GM19463 (cell line): ENCODE measurements around the gene CABP7.

Source experiments
- ATAC-seq: cut with Tn5 transposase; IDR thresholded peaks from one replicate; pipeline ENCODE4 v1.9.1; 2021; ENCODE audit warnings: mild to moderate bottlenecking, moderate library complexity; ENCODE audit not compliant: unreplicated experiment

The CABP7 gene

DNA sequence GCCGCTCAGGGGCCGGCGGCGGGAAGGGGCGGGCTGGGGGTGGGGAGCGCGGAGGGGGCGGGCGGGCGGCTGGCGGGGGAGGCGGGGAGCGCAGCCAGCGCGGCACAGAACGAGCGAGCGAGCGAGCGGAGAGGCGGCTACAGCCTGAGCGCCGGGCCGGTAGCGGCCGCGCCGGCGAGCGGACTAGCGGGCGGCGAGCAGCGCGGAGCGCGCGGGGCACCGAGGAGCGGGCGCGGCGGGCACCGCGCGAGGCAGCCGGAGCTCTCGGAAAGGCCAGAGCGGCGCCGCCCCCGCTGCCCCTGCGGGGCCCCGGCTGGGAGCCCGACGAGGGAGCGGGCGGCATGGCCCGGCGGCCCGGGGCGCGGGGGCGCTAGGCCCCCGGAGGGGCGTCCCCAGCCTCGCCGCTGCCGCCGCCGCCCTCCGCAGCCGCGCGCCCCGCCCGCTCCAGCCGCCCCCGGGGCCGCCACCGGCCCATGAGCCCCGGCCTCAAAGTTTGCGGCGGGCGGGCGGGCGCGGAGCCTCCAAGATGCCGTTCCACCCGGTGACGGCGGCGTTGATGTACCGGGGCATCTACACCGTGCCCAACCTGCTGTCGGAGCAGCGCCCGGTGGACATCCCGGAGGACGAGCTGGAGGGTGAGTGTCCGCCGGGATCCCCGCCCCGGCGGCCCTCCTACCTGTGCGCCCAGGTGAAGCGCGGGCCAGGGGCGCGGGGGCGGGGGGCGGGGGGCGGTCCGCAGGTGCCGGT lies at the start of gene CABP7:
CABP7 (plus strand) TSS at position 105 of the 747 bp plus-strand sequence; CDS start at position 527, 422 bp downstream.
- no peak for ATAC-seq

DNA sequence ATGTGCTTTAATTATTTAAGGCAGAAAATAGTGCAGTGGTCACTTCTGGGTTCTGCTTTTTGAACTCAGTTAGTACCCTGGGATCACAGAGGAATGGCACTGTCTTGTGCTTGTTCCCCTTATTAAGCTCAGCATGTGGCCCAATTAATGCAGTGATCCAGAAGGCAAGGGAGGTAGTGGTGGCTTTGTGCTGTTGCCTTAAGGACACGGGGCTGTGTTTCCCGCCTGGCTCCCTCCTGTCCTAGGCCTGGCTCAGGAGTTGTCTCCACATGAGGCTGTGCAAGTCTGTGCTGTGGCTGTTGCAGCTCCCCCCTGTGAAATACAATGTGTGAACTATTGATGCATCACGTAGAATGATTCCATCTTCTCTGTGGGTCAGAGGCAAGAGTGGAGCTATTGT lies 49.2 kb upstream of the CABP7 start:
- no peak for ATAC-seq

DNA sequence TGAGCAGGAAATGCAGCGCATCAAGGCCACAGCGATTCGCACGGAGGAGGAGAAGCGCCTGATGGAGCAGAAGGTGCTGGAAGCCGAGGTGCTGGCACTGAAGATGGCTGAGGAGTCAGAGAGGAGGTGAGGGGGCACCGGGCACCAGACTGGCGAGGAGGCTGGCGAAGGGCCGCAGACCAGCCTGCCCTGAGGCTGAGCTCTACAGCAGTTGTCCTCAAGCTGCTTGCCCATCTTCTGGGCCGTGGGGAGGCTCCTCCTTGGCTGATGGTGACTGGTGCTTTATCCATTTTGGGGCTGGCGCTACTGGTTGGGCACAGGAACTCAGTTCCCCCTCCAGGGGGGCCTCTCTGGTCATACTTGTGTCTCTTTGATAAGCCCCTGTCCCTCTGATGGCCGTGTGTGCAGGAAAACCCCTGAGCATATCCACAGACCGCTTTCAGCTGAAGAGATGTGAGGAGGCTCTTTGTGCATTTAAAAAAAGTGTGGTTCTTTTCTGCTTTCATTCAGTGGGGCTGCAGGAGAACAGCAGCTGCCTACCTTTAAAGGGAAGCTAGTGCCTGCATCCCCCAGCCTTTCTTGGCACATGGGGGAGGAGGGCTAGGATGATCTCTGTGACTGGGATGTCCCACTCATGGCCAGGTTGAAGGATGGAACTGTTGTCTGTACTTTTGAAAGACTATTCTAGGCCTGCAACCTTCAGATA lies 46.3 kb upstream of the CABP7 start:
- no peak for ATAC-seq

DNA sequence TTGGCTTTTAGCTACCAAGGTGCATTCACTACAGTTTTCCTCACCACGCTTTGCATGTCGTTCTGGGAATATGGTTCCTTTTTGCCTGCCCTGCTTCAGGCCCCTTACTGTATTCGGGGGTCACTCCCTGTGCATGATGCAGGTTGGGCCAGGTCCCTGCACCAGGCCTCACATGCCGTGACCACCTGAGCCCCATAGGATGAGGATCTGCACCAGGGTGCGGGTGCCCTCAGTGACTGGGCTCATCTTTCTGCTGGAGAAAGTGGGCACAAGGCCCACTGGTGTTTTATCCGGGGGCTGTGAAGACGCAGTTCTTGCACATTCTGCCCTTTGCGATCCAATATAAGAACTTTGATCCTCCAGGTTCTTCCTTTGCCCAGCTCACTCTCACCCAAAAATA lies 45.7 kb upstream of the CABP7 start:
- ATAC-seq: no peak

DNA sequence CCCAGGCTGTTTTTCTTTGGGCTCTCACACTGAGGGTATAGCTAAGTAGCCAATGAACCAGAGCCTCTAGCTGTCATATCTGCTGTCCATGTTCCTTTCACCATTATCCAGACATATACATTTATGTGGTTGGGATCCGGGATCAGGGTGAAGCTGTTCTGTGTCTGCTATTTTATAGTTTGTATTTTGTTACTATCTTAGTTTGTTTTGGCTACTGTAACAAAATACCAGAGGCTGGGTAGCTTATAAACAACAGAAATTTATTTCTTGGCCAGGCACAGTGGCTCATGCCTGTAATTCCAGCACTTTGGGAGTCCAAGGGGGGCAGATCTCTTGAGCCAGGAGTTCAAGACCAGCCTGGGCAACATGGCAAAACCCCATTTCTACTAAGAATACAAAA lies 40.5 kb upstream of the CABP7 start:
- ATAC-seq: no peak

DNA sequence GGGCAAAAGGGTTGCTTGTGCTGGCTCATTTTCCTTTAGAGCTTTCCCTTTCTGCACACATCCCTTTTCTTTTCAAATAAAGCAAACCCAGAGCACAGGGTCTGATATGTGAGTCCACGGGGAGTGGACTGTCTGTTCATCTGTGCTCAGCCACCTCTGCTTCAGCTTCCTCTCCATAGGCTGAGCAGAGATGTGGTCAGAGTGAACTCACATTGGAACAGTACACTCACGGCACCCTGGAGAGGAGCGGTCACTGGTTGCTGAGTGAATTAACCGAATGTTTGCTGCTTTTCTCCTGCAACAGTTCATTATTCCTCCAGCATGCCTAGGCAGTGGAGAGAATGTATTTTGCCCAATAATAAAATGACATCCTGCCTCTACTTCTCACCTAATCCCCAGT lies 36.3 kb upstream of the CABP7 start:
- ATAC-seq: no peak

DNA sequence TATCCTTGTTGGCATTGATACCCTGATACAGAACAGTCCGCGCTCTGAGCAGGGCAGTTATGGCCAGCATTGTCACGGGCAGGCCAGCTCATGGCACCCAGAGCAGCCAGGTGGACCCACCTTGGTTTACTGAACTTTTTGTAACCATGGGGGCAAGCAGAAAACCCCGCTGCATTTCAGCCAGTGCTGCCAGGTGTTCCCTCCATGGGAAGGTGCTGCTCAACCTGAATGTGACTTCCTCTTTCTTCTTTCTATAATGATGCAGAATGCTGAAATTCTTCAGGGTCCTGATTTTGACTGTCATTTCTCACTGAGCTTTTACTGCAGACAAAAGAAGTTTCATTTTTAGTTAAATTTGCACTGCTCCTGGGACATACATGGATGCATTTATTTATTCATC lies 35.6 kb upstream of the CABP7 start:
- no peak for ATAC-seq

DNA sequence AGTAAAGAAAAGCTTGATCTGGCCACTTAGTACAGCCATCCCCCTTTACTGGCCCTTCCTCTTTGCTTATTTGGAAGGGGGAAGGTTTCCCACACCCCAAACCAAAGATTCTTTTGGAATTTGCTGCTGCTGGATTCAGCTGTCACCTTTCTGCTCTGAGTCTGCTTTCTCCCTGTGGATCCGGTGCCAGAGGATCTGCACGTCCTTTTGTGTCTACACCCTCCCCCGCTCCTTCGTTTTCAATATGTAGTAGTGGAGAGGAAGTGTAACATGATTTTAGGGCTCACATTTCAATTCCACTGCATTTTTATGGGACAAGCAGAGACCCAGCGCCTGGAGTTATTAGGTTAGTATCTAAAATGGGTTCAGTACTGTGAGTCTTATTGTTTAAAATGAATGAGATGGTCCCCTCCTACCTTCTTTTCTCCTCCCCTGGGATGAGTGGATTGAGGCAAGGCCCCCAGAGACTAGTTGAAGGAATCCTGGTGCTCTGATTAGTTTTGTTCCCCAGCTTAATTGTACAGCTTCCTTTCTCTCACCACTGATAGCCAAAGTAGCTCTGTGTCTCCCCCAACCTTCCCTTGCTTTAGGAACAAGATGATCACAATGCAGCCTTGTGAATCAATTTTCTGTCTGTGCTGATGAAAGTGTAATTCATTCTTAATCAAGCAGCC lies 30.5 kb upstream of the CABP7 start:
- no peak for ATAC-seq

DNA sequence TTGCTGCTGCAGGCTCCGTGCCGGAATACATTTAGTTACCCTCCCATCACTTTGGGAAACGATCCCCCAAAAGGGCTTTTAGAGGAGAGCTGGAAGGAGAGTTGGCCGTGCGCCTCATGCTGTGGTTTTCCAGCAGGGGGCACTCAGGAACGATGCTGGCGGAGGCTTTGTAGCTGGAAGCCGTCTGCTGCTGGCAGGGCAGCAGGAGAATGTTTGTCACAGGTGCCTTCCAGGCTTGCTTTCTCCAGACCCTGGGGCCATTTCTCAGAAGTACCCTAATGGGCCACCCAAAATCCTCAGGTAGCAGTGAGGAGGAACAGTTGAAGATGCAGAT lies 30.0 kb upstream of the CABP7 start:
- no peak for ATAC-seq

DNA sequence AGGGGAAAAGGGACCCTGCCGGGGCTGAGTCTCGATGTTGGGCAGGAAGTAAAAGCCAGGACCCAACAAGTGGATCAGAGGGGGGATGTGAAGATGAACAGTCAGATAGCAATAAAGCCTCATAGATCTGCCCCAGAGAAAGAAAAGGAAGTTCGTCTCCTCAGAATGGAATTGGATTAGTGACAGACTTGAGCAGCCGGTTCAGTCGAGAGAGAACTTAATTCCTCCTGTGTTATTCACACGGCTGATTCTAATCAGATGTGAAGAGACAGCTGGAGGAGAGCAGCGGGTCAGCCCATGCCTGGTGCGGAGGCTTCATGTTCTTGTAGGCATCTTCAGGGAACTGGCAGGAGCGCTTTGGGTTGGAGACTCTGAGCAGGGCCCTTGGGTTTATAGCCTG lies 29.3 kb upstream of the CABP7 start:
- ATAC-seq: no peak

DNA sequence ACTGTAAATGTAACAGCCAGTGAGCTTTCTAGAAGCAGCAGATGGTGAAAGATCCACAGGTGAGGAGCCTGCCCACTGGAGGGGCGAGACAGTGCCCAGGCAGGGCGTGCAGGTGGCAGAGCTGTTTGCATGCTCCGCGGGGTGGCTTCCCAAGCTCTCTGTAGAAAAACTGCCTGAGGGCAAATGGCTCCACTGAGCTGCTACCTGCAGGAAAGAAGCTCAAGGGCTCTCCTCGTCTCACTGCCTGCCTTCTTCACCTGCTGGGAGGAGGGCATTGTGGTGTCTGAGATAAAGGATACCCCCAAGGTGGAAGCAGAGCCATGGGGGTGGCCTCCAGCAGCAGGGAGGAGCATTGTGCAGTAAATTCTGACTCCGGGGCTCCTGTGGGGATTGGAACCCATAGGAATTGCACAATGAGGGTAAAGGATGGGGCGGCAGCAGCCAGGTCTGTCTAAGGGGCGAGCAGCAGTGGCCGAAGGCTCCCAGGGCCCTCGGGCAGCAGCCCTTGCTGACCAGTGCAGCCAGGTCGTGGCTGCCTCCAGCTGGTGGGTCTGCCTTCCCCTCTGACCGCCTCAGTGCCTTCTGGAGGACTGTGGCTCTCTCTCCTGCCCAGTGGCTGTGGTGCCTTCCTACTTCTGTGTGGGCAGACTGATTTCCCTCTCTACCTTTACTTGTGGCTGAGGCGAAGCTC lies 28.0 kb upstream of the CABP7 start:
- no peak for ATAC-seq

DNA sequence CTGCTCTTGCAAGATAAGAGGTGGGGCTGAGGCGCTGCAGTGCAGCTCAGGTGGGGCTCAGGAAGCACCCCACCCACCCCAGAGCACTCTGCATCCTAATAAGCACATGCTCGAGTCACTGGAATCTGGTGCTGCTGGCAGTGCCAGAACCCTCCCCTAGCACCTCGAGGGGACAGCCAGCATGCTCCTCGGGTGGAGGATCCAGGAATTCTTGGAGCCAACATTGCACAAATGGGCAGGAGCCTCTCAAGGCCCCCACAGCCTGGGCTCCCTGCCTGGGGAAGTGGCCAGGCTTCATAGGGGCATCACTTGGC lies 27.5 kb upstream of the CABP7 start:
- ATAC-seq: no peak

DNA sequence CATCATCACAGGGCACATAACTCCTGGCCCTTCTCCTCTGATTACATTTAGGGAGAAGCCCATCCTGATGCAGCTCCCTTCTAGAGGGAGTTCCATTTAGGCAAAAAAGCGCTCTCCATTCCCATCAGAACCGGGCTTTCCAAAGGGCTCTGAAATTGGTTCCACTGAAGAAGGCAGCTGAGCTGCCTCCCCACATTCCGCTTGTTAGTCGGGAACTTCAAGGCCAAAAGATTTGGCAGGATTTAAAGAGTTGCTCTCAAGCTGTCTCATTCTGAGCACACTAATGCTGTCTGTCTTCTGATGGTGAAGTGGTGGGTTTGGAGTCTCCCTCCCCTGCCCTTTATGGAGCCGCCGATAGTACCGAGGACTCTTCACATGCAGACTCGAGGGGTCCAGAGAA lies 26.6 kb upstream of the CABP7 start:
- ATAC-seq: no peak

DNA sequence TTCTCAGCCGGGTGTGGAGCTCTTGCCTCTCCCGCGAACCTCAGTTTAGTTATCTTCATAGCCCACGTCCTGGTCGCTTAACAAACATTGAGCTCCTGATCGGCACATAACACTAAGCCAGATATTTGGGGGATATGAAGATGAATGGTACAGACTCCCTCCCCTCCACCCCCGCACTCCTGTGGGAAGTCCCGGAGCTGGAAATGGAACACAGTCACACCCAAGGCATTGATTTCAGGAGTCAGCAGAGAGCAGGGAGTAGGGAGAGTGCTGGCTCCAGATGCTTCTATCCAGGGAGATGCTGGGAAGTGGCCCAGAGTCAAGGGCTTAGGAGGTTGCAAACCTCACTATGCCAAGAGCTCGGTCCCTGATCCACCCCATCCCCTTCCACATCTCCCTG lies 26.1 kb upstream of the CABP7 start:
- ATAC-seq: no peak

DNA sequence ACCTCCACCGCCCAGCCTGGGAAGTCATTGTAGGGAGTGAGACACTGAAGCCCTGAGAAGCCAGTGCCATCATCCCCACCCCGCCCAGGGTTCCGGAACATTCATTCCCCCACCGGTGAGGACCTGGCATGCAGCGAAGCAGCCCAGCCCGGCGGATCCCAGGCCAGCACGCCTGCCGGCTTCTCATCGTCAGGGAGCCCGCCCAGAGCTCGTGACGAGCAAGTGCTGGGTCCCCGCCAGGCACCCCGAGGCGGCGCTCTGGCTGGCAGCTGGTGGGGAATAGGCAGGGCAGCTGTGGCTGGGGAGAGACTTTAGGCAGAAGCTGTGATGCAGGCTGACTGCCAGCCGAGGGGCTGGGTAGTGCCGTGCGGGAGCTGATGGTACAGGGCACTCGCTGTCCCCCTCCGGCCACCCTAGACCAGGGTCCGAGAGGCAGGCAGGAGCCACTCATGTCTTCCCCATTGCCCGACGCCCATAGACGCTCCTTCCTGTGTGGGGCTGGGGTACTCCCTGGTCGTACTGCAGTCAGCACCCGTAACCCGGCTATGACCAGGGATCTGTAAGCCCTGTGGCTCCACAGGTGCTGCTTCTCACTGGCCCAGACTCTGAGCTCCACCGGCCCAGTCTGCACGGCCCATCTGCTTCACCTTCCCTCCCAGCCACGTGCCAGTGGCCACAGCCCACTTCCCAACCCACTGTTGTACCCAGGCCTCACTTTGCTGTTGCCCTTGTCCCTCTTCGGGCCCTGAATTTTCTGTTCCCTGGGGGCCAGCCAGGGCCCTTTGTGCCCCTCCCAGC lies 24.5 kb upstream of the CABP7 start:
- ATAC-seq: no peak

DNA sequence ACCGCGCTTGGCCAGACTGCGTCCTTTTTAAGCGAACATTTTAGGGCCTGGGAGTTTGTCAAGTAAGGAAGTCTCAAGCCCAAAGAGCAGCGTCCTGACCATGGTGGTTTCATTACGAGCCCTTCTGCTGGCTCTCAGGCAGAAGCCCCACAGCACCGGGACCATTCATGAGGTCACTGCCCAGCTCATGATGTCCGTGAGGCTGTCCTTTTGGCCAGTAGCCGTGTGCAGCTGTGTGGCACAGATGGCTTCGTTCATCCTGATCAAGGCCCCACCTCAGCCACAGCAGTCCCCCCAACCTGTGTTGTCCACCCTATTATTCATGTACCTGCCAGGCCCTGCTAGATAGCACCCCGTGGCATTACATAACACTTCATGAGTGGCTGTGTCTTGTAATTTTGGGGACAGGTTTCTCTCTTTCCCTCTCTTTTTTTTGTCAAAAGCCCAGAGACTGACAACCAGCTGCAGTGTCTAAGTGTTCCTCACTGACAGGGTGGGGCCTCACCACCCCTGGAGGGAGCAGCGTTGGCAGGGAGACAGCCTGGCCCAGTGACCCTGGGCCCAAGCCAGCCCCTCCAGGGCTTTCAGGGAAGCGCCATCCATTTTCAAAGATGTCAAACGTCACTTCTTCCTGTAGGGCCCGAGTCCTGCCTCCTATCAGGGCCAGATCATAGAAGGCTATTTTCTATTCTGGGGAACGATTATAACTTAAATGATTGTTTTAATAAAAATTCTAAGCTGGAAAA lies 21.8 kb upstream of the CABP7 start:
- ATAC-seq: no peak

DNA sequence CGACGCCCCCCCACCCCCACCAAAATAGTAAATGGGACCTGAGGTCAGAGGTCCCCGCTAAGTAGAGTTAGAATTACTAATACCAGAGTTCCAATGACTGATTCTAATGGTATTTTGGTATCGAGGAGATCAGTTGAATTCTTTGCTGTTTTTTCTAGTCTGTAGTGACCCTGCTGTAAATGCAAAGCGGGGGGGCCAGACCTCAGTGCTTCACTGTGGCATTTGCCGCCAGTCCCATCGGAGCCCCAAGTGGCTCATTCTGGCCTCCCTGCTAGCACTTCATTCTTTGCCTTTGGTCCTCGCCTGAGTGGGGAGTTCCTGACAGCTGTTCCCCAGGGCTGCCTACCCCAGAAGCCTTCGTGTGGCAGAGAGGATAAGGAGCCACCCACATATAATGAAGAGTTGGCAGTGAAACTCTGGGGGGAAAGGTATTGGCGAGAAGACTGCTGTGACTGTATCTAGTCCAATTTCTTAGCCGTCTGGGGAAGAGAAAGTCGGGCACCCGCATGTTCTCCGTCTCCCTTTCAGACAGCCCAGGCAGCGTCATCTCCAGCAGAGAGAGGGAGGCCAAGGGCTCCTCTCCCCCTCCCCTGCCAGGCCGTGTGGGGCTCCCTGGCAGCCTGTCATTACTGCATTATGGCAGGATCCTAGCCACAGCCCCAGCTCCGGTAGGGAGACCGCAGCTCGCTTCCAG lies 19.4 kb upstream of the CABP7 start:
- ATAC-seq: no peak

DNA sequence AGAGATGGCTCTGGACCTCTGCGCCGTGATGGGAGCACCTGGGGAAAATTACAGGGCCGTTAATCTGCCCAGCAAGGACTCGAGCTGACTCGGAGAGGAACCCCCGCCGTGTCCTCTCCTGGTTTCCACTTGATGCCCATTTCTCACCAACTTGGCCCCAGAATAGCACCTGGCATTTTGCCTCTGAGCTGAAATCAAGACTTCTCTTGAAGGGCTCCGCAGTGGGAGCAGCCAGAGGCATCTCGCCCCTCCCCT lies 19.0 kb upstream of the CABP7 start:
- no peak for ATAC-seq

DNA sequence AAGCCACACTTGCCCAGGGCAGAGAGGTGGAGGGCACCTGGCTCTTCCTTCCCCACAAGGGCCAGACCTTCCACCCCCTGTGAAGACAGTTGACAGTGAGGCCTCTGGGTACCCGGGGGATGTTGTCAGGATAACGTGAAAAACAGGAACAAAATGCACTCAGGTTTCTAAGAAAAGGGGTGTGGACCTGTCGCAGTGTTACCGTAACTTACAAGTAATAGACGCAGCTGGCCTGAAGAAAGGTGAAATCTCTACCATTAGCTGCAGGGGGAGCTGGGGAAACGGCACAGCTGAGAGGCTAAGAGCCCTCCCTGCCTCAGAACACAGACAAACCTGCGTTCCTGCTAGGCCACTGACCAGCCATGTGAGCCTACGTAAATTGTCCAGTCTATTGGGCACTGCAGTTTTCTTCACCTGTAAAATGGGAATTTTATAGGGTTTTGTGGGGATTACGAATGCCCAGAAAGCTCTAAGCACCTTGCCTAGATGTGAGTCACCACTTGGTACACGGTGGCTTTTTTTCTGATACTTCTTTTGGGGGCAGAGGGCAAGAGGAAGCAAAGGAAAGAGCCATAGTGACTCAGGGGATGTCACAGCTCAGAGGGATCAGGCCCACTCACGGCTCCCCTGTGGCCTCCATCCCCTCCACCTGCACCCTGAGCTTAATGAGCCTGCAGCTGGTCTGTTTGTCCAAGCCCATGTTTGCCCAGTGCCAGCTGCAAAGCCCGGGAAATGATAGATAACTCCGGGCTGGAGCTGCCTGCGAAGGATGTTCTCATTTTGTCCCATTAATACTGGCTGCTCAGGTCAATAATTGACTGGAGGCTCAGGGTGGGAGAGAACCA lies 18.4 kb upstream of the CABP7 start:
- no peak for ATAC-seq
